Activated CD4-positive, alpha-beta T cell treated with anti-CD3 and anti-CD28 coated beads, Interleukin-2, amount 50 U/mL, for 16 hours (primary cell): ENCODE data around the gene SFSWAP.
"Not testable (repeated sequence)": the region's sequence is repeated elsewhere in the genome, so short reads cannot be mapped to it uniquely, and the experiment has no call there.

Source experiments
- DNase-seq: peaks from one replicate; pipeline ENCODE4 v3.0.0-alpha.2; 2020

The SFSWAP gene

GRCh38 chr12:131680392-131681256, 30.3 kb upstream of the SFSWAP start:
- not testable (repeated sequence) for DNase-seq

- DNase-seq: no peak
These were observed 29.7 kb upstream of the SFSWAP start for GRCh38 chr12:131681257-131681620.

GRCh38 chr12:131681746-131682509, 29.0 kb upstream of the SFSWAP start:
- peak; percentile 83 for DNase-seq

- peak; percentile 21 for DNase-seq
These were observed 28.4 kb upstream of the SFSWAP start for GRCh38 chr12:131682510-131682895.

- no peak for DNase-seq
These were observed 27.4 kb upstream of the SFSWAP start for GRCh38 chr12:131683266-131684014.

GRCh38 chr12:131684015-131684725, 26.7 kb upstream of the SFSWAP start:
- no peak for DNase-seq

GRCh38 chr12:131687346-131688125, 23.4 kb upstream of the SFSWAP start:
- no peak for DNase-seq

- no peak for DNase-seq
These were observed 22.6 kb upstream of the SFSWAP start for GRCh38 chr12:131688131-131688844.

GRCh38 chr12:131688845-131689154, 22.1 kb upstream of the SFSWAP start:
- DNase-seq: no peak

- DNase-seq: no peak
These were observed 20.6 kb upstream of the SFSWAP start for GRCh38 chr12:131690320-131690719.

GRCh38 chr12:131692431-131692830, 18.5 kb upstream of the SFSWAP start:
- DNase-seq: no peak

GRCh38 chr12:131693149-131693548, 17.7 kb upstream of the SFSWAP start:
- DNase-seq: no peak

- DNase-seq: no peak
These were observed 16.6 kb upstream of the SFSWAP start for GRCh38 chr12:131694116-131694838.

GRCh38 chr12:131695968-131696367, 14.9 kb upstream of the SFSWAP start:
- no peak for DNase-seq

GRCh38 chr12:131698286-131698685, 12.6 kb upstream of the SFSWAP start:
- no peak for DNase-seq

GRCh38 chr12:131699434-131699833, 11.5 kb upstream of the SFSWAP start:
- no peak for DNase-seq

- no peak for DNase-seq
These were observed 10.6 kb upstream of the SFSWAP start for GRCh38 chr12:131700271-131700670.

- DNase-seq: no peak
These were observed 9.0 kb upstream of the SFSWAP start for GRCh38 chr12:131701705-131702572.

- no peak for DNase-seq
These were observed 8.4 kb upstream of the SFSWAP start for GRCh38 chr12:131702573-131702877.

- DNase-seq: no peak
These were observed 7.7 kb upstream of the SFSWAP start for GRCh38 chr12:131703161-131703560.
